ENCODE results near the gene BRAF.

- TF ChIP-seq, protein P1, sequence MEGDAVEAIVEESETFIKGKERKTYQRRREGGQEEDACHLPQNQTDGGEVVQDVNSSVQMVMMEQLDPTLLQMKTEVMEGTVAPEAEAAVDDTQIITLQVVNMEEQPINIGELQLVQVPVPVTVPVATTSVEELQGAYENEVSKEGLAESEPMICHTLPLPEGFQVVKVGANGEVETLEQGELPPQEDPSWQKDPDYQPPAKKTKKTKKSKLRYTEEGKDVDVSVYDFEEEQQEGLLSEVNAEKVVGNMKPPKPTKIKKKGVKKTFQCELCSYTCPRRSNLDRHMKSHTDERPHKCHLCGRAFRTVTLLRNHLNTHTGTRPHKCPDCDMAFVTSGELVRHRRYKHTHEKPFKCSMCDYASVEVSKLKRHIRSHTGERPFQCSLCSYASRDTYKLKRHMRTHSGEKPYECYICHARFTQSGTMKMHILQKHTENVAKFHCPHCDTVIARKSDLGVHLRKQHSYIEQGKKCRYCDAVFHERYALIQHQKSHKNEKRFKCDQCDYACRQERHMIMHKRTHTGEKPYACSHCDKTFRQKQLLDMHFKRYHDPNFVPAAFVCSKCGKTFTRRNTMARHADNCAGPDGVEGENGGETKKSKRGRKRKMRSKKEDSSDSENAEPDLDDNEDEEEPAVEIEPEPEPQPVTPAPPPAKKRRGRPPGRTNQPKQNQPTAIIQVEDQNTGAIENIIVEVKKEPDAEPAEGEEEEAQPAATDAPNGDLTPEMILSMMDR (tag by site-specific recombination; IDR thresholded peaks at IDR 0.05) = no peak
- TF ChIP-seq ZNF701 (tag by site-specific recombination; IDR thresholded peaks at IDR 0.05) (no peak), ZNF585B (tag by site-specific recombination; IDR thresholded peaks at IDR 0.05) (no peak), ZNF692 (tag by site-specific recombination; IDR thresholded peaks at IDR 0.05) (no peak), ZNF423 (tag by site-specific recombination; IDR thresholded peaks at IDR 0.05) (no peak), ZNF776 (tag by site-specific recombination; IDR thresholded peaks at IDR 0.05; ENCODE audit: borderline replicate concordance) (no peak), ZFP37 (tag by site-specific recombination; IDR thresholded peaks at IDR 0.05) (no peak), ZNF174 (tag by site-specific recombination; IDR thresholded peaks at IDR 0.05) (no peak), ZNF311 (tag by site-specific recombination; IDR thresholded peaks at IDR 0.05; ENCODE audit: borderline replicate concordance) (no peak), ZBTB17 (tag by site-specific recombination; IDR thresholded peaks at IDR 0.05) (no peak)
- TF ChIP-seq, protein P2, sequence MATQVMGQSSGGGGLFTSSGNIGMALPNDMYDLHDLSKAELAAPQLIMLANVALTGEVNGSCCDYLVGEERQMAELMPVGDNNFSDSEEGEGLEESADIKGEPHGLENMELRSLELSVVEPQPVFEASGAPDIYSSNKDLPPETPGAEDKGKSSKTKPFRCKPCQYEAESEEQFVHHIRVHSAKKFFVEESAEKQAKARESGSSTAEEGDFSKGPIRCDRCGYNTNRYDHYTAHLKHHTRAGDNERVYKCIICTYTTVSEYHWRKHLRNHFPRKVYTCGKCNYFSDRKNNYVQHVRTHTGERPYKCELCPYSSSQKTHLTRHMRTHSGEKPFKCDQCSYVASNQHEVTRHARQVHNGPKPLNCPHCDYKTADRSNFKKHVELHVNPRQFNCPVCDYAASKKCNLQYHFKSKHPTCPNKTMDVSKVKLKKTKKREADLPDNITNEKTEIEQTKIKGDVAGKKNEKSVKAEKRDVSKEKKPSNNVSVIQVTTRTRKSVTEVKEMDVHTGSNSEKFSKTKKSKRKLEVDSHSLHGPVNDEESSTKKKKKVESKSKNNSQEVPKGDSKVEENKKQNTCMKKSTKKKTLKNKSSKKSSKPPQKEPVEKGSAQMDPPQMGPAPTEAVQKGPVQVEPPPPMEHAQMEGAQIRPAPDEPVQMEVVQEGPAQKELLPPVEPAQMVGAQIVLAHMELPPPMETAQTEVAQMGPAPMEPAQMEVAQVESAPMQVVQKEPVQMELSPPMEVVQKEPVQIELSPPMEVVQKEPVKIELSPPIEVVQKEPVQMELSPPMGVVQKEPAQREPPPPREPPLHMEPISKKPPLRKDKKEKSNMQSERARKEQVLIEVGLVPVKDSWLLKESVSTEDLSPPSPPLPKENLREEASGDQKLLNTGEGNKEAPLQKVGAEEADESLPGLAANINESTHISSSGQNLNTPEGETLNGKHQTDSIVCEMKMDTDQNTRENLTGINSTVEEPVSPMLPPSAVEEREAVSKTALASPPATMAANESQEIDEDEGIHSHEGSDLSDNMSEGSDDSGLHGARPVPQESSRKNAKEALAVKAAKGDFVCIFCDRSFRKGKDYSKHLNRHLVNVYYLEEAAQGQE (tag by site-specific recombination; IDR thresholded peaks at IDR 0.05) = no peak
These were observed 254.3 kb downstream of the BRAF start for GRCh38 chr7:140670343-140670935.

Data from HEK293 (cell line).